SH-SY5Y (cell line): ENCODE measurements around the gene CELF2.

ENCODE experiments used
- GATA2 ChIP-seq: IDR thresholded peaks from 2 replicates; pipeline ENCODE4 v1.6.1; 2011; ENCODE audit warnings: mild to moderate bottlenecking, low read depth, low read length
- GATA3 ChIP-seq: IDR thresholded peaks from 2 replicates; pipeline ENCODE4 v1.6.1; 2011; ENCODE audit warnings: low read depth, mild to moderate bottlenecking, low read length, moderate library complexity

- TF ChIP-seq GATA2 (no peak), GATA3 (no peak)
Measured at GRCh38 chr10:11143242-11143641, 125.6 kb downstream of the CELF2 start.
